Measurements from ENCODE around the gene PPP6C. TPM values are rescaled to one million over a fixed set of nuclear protein-coding genes. Genes with fewer than 3 reads are reported as not detected.
"Not testable (repeated sequence)": the region's sequence is repeated elsewhere in the genome, so short reads cannot be mapped to it uniquely, and the experiment has no call there.

The PPP6C gene
- total RNA-seq, 2 experiments from 2014 or later = 50.3 to 54.3 TPM

DNA sequence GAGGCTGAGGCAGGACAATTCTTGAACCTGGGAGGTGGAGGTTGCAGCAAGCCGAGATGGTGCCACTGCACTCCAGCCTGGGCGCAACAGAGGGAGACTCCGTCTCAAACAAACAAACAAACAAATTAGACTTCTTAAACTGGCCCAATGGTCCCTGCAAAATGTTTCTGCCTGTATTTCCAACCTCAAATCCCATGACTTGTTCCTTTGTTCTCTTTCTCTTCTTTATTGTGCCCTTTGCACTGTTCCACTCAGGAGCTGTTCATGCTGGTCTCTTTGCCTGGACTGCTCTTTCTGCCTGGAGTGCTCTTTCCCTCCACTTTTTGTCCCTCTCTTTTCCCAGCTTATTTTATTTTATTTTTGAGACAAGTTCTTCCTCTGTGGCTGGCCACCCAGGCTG is 14.9 kb upstream of the PPP6C start:
- peaks cover 18% of the 10 kb centered on the region for H3K4me1 Mint-ChIP-seq
- no peaks in the 10 kb centered on the region for H3K27me3 Mint-ChIP-seq
- peaks cover 33% of the 10 kb centered on the region for H3K36me3 Mint-ChIP-seq (ENCODE audit: low read depth)
- no peak overlapping the region for H3K4me3 Mint-ChIP-seq
- ChIA-PET POLR2A (no interaction called here), CTCF (interaction anchor here (0.6 kb wide), 1 partner anchor 27 kb away, joined by 3 read pairs; no protein-coding TSS in a partner anchor)
- H3K9me3 Mint-ChIP-seq = no peaks in the 10 kb centered on the region
- no peak overlapping the region for H3K27ac Mint-ChIP-seq
- DNase-seq = no peak

DNA sequence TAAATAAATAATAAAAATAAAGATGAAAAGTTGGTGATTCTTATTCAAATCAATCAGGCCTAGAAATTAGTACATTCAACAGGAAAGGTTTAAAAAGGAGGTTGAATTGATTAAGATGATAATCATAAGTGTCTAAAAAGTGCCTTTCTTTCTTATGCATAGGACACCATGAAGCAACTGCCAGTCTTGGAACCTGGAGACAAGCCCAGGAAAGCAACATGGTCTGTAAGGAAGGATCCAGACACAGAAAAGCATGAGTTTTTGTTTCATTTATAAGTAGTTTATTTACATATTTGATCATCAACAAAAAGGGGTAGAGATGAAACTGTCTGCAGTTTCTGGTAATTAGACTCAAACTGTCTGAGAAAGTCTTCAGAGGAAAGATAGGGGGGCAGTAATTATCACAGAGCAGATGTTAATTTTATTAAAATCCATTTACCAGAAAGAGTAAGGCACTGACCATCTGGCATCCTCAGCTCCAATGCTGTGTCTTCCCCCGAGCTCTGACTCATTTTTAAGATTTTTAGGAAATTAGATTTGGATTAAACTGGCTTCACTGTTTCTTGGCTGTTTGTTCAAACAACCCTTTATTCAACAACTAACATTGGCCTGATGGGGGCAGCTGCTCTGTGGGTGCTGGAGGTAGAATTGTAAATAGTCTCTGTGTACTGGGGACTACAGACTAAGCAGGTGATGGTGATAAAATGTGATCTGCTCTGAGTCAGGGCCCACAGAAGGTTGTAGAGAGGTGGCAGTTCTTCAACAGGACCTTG is 13.4 kb upstream of the PPP6C start:
- Mint-ChIP-seq H3K4me1 (peaks cover 24% of the 10 kb centered on the region), H3K4me3 (no peak overlapping the region), H3K9me3 (no peaks in the 10 kb centered on the region), H3K36me3 (ENCODE audit: low read depth) (peaks cover 27% of the 10 kb centered on the region), H3K27ac (no peak overlapping the region), H3K27me3 (no peaks in the 10 kb centered on the region)
- ChIA-PET CTCF (interaction anchor here (0.6 to 2.2 kb wide), 4 partner anchors 12 to 354 kb away, joined by 3 to 9 read pairs (median 4); no protein-coding TSS in a partner anchor), POLR2A (no interaction called here)
- no peak for DNase-seq

DNA sequence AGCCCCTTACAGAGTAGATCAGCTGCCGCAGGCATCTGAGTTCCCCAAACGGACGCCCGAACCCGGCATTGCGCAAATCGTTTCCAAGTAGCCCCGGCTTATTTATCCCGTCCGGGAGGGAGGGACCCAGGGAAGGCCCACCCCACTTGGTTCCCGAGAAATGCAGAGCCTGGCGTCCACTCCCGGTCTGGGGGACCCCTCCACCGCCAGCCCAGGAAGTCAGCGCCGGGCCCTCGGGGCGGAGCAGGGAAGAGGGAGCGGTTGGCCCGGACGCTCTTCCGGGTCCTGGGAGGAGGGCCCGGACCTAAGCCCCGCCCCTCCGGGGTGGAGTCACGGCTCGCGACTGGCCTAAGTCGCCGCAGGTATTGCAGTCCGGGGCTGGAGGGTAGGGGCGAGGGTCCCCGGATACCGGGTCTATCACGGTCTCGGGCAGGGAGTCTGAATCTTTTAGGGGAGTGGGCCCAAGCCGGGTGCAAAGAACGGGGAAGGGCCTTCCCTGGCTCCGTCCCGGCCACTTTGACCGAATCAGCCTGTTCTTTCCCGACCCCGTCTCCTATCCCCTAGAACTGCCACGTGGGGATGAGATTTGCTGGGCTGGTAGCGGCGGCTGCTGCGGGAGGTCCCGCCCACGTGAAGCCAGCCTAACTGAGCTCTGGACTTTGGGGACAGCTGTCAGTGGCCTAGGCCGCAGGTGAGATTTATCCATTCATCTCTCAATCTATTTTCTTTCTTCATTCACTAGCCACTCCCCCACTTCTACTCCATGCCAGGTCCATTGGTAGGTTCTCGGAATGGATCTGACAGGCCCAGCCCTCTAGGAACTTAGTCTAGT is 10.8 kb upstream of the PPP6C start, which contains the start of gene RABEPK:
Gene RABEPK, plus strand, starts transcription at position 327 of the 832 bp plus-strand sequence. CDS start 2,472 bp downstream, outside the sequence.
- H3K9me3 Mint-ChIP-seq = no peaks in the 10 kb centered on the region
- peak within 1 kb of the TSS; percentile 96 for H3K27ac Mint-ChIP-seq
- H3K36me3 Mint-ChIP-seq (ENCODE audit: low read depth) = peaks cover 11% of the 10 kb centered on the region
- H3K4me3 Mint-ChIP-seq = peak within 1 kb of the TSS; percentile 92
- H3K4me1 Mint-ChIP-seq = peaks cover 37% of the 10 kb centered on the region
- H3K27me3 Mint-ChIP-seq = no peaks in the 10 kb centered on the region
- ChIA-PET POLR2A (no interaction called here), CTCF (interaction anchor here (0.5 to 2.2 kb wide), 4 partner anchors 9 to 125 kb away, joined by 3 to 9 read pairs (median 6); partner anchors contain the start of gene HSPA5)
- DNase-seq = peak; percentile 91

DNA sequence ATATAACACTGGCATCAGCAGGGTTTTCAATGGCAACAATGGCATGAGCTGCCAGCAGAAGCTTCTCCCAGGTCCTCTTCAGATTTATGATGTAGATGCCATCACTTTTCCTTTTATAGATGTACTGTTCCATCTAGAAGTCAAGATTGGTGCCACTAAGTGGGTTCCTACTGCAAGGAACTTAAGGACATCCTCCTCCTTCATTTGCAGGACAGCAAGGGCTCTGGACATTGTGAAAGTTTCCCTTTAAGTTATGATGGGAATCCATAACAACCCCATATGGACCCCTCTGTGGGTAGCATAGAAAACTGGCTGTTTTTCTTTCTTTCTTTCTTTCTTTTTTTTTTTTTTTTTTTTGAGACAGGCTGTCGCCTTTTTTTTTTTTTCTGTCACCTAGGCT is 6.0 kb upstream of the PPP6C start:
- DNase-seq; H3K9me3 Mint-ChIP-seq; H3K27me3 Mint-ChIP-seq; H3K4me3 Mint-ChIP-seq; H3K36me3 Mint-ChIP-seq (ENCODE audit: low read depth): not testable (repeated sequence)
- ChIA-PET POLR2A (interaction anchor here (1.4 kb wide), 1 partner anchor 46 kb away, joined by 3 read pairs; the partner anchor contains the start of gene HSPA5), CTCF (interaction anchor here (0.6 kb wide), 1 partner anchor 1516 kb away, joined by 4 read pairs; no protein-coding TSS in a partner anchor)
- Mint-ChIP-seq H3K4me1 (peaks cover 65% of the 10 kb centered on the region), H3K27ac (peak overlapping the region; percentile 89)

DNA sequence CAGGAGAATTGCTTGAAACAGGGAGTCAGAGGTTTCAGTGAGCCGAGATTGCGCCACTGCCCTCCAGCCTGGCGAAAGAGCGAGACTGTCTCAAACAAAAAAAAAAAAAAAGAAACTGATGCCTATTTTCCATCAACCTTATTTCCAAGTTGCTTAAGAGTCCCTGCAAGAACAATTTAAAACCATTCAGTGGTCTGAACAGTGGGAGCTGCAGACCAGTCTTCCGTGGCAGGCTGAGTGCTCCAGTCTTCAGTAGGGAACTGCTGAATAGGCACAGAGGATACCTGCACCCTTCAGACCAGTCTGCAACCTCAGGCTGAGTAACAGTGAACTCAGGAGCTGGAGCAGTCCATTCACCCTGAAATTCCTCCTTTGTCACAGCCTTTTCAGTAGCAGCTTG is 4.9 kb upstream of the PPP6C start:
- ChIA-PET POLR2A (interaction anchor here (0.6 to 1.4 kb wide), 2 partner anchors 47 to 512 kb away, joined by 3 read pairs; partner anchors contain the start of gene HSPA5), CTCF (interaction anchor here (1.1 kb wide), 1 partner anchor 341 kb away, joined by 3 read pairs; the partner anchor contains the start of gene WDR38)
- not testable (repeated sequence) for H3K36me3 Mint-ChIP-seq (ENCODE audit: low read depth); DNase-seq; H3K9me3 Mint-ChIP-seq; H3K27me3 Mint-ChIP-seq
- peak overlapping the region; percentile 89 for H3K27ac Mint-ChIP-seq
- peak overlapping the region; percentile 65 for H3K4me3 Mint-ChIP-seq
- peaks cover 69% of the 10 kb centered on the region for H3K4me1 Mint-ChIP-seq

DNA sequence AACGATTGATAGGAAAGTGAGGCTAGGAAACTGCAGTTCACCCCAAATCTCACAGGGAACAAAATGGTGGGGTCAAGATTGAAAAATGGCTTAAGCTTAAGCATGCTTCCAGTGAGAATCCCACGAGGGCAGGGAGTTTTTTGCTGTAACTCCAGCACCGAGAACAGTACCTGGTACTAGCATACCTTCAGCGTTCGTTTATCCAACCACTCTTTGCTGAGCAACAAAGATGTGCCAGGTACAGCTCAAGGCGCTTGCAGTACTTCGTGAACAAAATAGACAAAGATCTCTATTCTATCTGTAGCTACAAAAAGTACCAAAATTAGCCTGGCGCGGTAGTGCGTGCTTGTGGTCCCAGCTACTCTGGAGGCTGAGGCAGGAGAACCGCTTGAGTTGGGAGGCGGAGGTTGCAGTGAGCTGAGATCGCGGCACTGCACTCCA is 778 bp upstream of the PPP6C start:
- Mint-ChIP-seq H3K9me3 (no peaks in the 10 kb centered on the region), H3K27me3 (no peaks in the 10 kb centered on the region), H3K27ac (peak overlapping the region; percentile 87), H3K4me1 (peaks cover 72% of the 10 kb centered on the region), H3K36me3 (ENCODE audit: low read depth) (peaks cover 10% of the 10 kb centered on the region), H3K4me3 (peak overlapping the region; percentile 88)
- CTCF ChIA-PET = interaction anchor here (0.9 to 2.1 kb wide), 5 partner anchors 8 to 51 kb away, joined by 4 to 9 read pairs (median 6); no protein-coding TSS in a partner anchor
- DNase-seq = peak; percentile 30
- POLR2A ChIA-PET = interaction anchor here (0.5 to 0.6 kb wide), 3 partner anchors 45 to 944 kb away, joined by 3 to 5 read pairs (median 3); no protein-coding TSS in a partner anchor

DNA sequence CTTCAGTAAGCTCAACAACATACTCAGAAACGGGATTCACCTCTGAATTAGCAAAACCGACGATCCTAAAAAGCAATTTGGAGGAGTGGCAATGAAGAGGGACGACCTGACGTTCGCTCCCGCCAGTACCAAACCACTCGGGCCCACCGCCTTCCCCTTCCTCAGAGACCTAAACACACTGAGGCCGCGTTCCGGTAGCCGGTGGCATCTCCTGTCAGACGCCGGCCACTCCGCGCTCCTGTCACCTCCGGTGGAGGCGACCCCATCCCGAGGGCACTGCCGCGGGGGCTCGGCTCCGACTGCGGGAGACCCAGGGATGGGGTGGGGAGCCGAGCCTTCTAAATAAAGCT is 617 bp downstream of the PPP6C start:
- ChIA-PET POLR2A (no interaction called here), CTCF (interaction anchor here (0.9 to 1.2 kb wide), 2 partner anchors 45 to 188 kb away, joined by 3 read pairs; partner anchors contain the start of gene SCAI)
- Mint-ChIP-seq H3K36me3 (ENCODE audit: low read depth) (peaks cover 14% of the 10 kb centered on the region), H3K27me3 (no peaks in the 10 kb centered on the region), H3K4me1 (peaks cover 59% of the 10 kb centered on the region), H3K9me3 (no peaks in the 10 kb centered on the region), H3K27ac (peak overlapping the region; percentile 87), H3K4me3 (peak overlapping the region; percentile 88)
- peak; percentile 37 for DNase-seq

DNA sequence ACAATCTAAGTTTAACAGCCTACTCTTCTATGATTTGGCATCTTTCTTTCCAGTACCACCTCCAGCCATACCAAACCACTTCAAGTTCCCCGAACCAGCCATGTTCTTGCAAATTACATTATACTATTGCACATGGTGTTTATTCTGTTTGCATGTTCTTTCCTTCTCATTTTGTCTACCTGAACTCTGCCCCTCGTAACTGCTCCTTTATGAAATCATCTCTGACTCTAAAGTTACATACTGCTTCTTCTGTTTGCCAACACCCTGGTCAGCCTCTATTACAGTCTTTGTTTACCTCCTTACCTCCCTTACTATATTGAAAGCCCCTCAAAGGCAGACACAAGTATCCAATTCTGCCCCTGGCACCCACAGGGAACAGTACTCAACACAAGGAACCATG is 6.0 kb downstream of the PPP6C start:
- no peak overlapping the region for H3K4me3 Mint-ChIP-seq
- DNase-seq = no peak
- H3K27me3 Mint-ChIP-seq = no peaks in the 10 kb centered on the region
- peaks cover 32% of the 10 kb centered on the region for H3K36me3 Mint-ChIP-seq (ENCODE audit: low read depth)
- ChIA-PET CTCF (no interaction called here), POLR2A (no interaction called here)
- H3K9me3 Mint-ChIP-seq = peaks cover 3% of the 10 kb centered on the region
- peaks cover 50% of the 10 kb centered on the region for H3K4me1 Mint-ChIP-seq
- H3K27ac Mint-ChIP-seq = no peak overlapping the region

DNA sequence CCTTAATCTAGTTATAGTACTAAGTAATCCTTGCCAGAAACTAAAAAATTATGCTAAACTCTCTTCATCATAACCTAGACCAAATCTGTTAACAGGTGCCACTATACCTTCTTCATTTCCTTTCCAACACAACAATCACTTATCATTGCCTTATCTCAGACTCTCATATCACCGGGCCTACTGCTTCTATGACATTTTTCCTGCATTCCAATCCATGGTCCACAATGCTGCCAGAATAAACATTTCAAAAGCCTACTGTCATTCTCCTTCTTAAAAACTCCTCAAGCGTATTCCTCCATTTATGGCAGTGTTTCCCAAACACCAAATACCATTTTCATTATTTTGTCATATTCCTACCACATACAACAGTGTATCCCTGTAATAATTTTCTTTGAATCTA is 6.5 kb downstream of the PPP6C start:
- CTCF ChIA-PET = interaction anchor here (0.6 kb wide), 2 partner anchors 14 to 162 kb away, joined by 3 read pairs; no protein-coding TSS in a partner anchor
- Mint-ChIP-seq H3K4me3 (no peak overlapping the region), H3K36me3 (ENCODE audit: low read depth) (peaks cover 32% of the 10 kb centered on the region), H3K27ac (no peak overlapping the region), H3K9me3 (peaks cover 3% of the 10 kb centered on the region), H3K4me1 (peaks cover 48% of the 10 kb centered on the region), H3K27me3 (no peaks in the 10 kb centered on the region)
- POLR2A ChIA-PET = no interaction called here
- DNase-seq = no peak

DNA sequence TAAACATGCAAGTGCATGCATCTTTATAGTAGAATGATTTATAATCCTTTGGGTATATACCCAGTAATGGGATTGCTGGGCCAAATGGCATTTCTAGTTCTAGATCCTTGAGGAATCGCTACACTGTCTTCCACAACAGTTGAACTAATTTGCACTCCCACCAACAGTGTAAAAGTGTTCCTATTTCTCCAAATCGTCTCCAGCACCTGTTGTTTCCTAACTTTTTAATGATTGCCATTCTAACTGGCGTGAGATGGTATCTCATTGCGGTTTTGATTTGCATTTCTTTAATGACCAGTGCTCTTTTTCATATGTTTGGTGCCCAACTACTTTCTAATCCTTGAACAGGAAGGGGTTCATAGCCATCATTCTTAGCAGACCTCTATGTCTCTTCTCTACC is 7.8 kb downstream of the PPP6C start:
- H3K4me3 Mint-ChIP-seq, H3K9me3 Mint-ChIP-seq, H3K27me3 Mint-ChIP-seq, H3K27ac Mint-ChIP-seq, POLR2A ChIA-PET, CTCF ChIA-PET, DNase-seq: not testable (repeated sequence)
- peaks cover 26% of the 10 kb centered on the region for H3K36me3 Mint-ChIP-seq (ENCODE audit: low read depth)
- H3K4me1 Mint-ChIP-seq = peaks cover 36% of the 10 kb centered on the region

DNA sequence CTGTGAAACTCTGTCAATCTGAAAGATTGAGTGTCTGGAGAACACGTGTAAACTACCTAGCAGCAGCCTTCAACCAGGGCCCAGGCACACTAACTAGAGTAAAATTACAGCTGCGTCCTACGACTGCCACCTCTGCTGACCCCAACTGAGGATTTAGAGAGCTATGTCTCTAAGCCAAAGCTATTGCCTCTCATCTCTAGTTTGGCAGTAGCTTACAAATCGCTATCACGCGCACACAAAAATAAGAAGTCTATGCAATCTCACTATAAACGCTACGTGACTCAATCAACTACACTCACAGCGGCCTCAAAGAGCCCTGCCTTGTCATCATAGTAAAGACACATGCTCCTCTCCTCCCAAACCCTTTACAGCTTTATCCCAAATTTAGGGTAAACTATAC is 8.7 kb downstream of the PPP6C start:
- Mint-ChIP-seq H3K36me3 (ENCODE audit: low read depth) (peaks cover 23% of the 10 kb centered on the region), H3K9me3 (peaks cover 3% of the 10 kb centered on the region), H3K27me3 (no peaks in the 10 kb centered on the region), H3K4me3 (no peak overlapping the region), H3K27ac (no peak overlapping the region), H3K4me1 (peaks cover 35% of the 10 kb centered on the region)
- ChIA-PET POLR2A (interaction anchor here (0.6 kb wide), 1 partner anchor 60 kb away, joined by 5 read pairs; no protein-coding TSS in a partner anchor), CTCF (no interaction called here)
- DNase-seq = no peak

DNA sequence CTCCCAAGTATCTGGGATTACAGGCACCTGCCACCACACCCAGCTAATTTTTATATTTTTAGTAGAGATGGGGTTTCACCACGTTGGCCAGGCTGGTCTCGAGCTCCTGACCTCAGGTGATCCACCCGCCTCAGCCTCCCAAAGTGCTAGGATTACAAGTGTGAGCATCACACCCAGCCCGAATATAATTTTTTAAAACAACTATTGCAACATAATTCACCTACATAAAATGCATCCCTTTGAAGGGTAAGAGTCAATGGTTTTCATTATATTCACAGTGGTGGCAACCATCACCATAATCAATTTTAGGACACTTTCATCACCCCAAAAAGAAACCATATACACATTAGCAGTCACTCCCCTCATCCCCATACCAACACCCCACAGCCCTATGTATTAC is 9.8 kb downstream of the PPP6C start:
- H3K9me3 Mint-ChIP-seq, POLR2A ChIA-PET, H3K27ac Mint-ChIP-seq, H3K4me3 Mint-ChIP-seq, DNase-seq, CTCF ChIA-PET, H3K27me3 Mint-ChIP-seq: not testable (repeated sequence)
- peaks cover 20% of the 10 kb centered on the region for H3K36me3 Mint-ChIP-seq (ENCODE audit: low read depth)
- peaks cover 33% of the 10 kb centered on the region for H3K4me1 Mint-ChIP-seq
